DOHH2 (cell line): Measurements from ENCODE around the gene SMOC1.
A peak's percentile ranks its signal among the peaks of the same experiment; 100 is the strongest.

Experiments used
- H3F3A ChIP-seq: fragments of 200-600 bp; sonication (generic), shearing (Covaris generic); 2 replicates; pipeline ENCODE4 v1.6.0; 2016; ENCODE audit warnings: antibody characterized with exemption, mild to moderate bottlenecking; ENCODE audit not compliant: control insufficient read depth, insufficient read depth
- H3K27ac ChIP-seq: fragments of 200-600 bp; sonication (generic); 2 replicates; pipeline ENCODE4 v1.5.1; 2014; ENCODE audit warnings: low read depth, mild to moderate bottlenecking, low read length, moderate library complexity
- H3K27me3 ChIP-seq: fragments of 200-600 bp; sonication (generic); 2 replicates; pipeline ENCODE4 v1.6.1; 2014; ENCODE audit warnings: mild to moderate bottlenecking, low read length, mixed read lengths; ENCODE audit not compliant: control insufficient read depth
- H3K36me3 ChIP-seq: fragments of 200-600 bp; sonication (generic); 2 replicates; pipeline ENCODE4 v1.6.1; 2014; ENCODE audit warnings: mild to moderate bottlenecking, low read length, moderate library complexity, mixed read lengths; ENCODE audit not compliant: control insufficient read depth
- H3K4me1 ChIP-seq: fragments of 200-600 bp; sonication (generic); 2 replicates; pipeline ENCODE4 v1.6.1; 2014; ENCODE audit warnings: mild to moderate bottlenecking, low read length, mixed read lengths; ENCODE audit not compliant: control insufficient read depth
- H3K4me2 ChIP-seq: fragments of 200-600 bp; sonication (generic); 2 replicates; pipeline ENCODE4 v1.6.0; 2014; ENCODE audit warnings: mild to moderate bottlenecking, low read length, moderate library complexity
- H3K4me3 ChIP-seq: fragments of 200-600 bp; sonication (generic); 2 replicates; pipeline ENCODE4 v1.5.1; 2014; ENCODE audit warnings: mild to moderate bottlenecking, low read length, mixed read lengths
- H3K79me2 ChIP-seq: fragments of 200-600 bp; sonication (generic); 2 replicates; pipeline ENCODE4 v1.6.1; 2014; ENCODE audit warnings: mild to moderate bottlenecking, low read length, mixed read lengths; ENCODE audit not compliant: control insufficient read depth
- H3K9me2 ChIP-seq: fragments of 200-600 bp; sonication (generic); replicated peaks from 2 replicates; pipeline ENCODE4 v1.6.1; 2014; ENCODE audit warnings: mild to moderate bottlenecking, low read length, mixed read lengths; ENCODE audit not compliant: control insufficient read depth
- H3K9me3 ChIP-seq: fragments of 200-600 bp; sonication (generic); 2 replicates; pipeline ENCODE4 v1.6.1; 2014; ENCODE audit warnings: antibody characterized with exemption, low read length, mixed read lengths; ENCODE audit not compliant: control insufficient read depth, insufficient read depth
- H4K20me1 ChIP-seq: fragments of 200-600 bp; sonication (generic); 2 replicates; pipeline ENCODE4 v1.6.0; 2014; ENCODE audit warnings: low read depth, mild to moderate bottlenecking, antibody characterized with exemption, low read length, moderate library complexity; ENCODE audit not compliant: control insufficient read depth, insufficient read depth
- EZH2phosphoT487 ChIP-seq: fragments of 200-600 bp; sonication (generic); IDR thresholded peaks from 2 replicates; pipeline ENCODE4 v1.6.1; 2017; ENCODE audit warnings: borderline replicate concordance, mild to moderate bottlenecking, antibody characterized with exemption, low read length, moderate library complexity, mixed read lengths
- TF ChIP-seq, protein P1 (sequence below): fragments of 200-600 bp; sonication (generic); IDR thresholded peaks from one replicate; pipeline ENCODE4 v1.5.1; 2014; ENCODE audit warnings: antibody characterized with exemption, mild to moderate bottlenecking, low read depth, low read length; ENCODE audit not compliant: poor library complexity, severe bottlenecking

SMOC1 gene

DNA sequence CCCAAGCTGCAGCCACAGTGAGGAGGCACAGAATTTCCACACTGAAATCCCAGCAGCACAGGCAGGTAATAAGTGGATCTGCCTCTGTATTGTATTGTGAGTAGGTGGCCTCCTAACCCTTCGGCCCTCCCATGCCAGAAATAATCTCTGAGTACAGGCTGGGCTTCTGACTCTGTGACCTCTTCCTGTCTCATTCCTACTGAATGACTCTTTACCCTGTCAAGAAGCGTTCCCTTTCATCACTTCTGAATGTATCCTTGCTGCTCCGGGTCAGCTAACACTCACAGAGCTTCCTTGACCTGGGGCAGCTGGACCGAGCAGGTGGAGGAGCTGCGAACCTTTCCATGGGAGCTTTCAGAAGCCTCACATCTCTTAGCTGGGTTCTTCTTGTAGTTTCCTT, 190.0 kb downstream of the SMOC1 start:
- Histone ChIP-seq H4K20me1 (no peaks in the 10 kb centered on the region), H3K36me3 (no peaks in the 10 kb centered on the region), H3K27me3 (no peaks in the 10 kb centered on the region), H3K4me2 (no peak overlapping the region), H3K9me2 (no peaks in the 10 kb centered on the region), H3F3A (no peaks in the 10 kb centered on the region), H3K4me1 (no peaks in the 10 kb centered on the region), H3K9me3 (no peaks in the 10 kb centered on the region), H3K27ac (no peak overlapping the region), H3K79me2 (no peaks in the 10 kb centered on the region), H3K4me3 (no peak overlapping the region)
- TF ChIP-seq, protein P1, sequence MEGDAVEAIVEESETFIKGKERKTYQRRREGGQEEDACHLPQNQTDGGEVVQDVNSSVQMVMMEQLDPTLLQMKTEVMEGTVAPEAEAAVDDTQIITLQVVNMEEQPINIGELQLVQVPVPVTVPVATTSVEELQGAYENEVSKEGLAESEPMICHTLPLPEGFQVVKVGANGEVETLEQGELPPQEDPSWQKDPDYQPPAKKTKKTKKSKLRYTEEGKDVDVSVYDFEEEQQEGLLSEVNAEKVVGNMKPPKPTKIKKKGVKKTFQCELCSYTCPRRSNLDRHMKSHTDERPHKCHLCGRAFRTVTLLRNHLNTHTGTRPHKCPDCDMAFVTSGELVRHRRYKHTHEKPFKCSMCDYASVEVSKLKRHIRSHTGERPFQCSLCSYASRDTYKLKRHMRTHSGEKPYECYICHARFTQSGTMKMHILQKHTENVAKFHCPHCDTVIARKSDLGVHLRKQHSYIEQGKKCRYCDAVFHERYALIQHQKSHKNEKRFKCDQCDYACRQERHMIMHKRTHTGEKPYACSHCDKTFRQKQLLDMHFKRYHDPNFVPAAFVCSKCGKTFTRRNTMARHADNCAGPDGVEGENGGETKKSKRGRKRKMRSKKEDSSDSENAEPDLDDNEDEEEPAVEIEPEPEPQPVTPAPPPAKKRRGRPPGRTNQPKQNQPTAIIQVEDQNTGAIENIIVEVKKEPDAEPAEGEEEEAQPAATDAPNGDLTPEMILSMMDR = no peak
- no peak for TF ChIP-seq EZH2phosphoT487

- no peaks in the 10 kb centered on the region for H3K27me3 ChIP-seq
- H3F3A ChIP-seq = no peaks in the 10 kb centered on the region
- H3K36me3 ChIP-seq = no peaks in the 10 kb centered on the region
- H4K20me1 ChIP-seq = no peaks in the 10 kb centered on the region
- TF ChIP-seq EZH2phosphoT487 = no peak
- TF ChIP-seq, protein P1 = peak; percentile 86
- no peaks in the 10 kb centered on the region for H3K9me2 ChIP-seq
- no peaks in the 10 kb centered on the region for H3K4me1 ChIP-seq
- no peaks in the 10 kb centered on the region for H3K79me2 ChIP-seq
- H3K27ac ChIP-seq = no peak overlapping the region
- H3K4me3 ChIP-seq = no peak overlapping the region
- no peak overlapping the region for H3K4me2 ChIP-seq
- no peaks in the 10 kb centered on the region for H3K9me3 ChIP-seq
Measured at GRCh38 chr14:70073924-70074566, 194.8 kb downstream of the SMOC1 start.

- Histone ChIP-seq H3K27ac (no peak overlapping the region), H3K4me1 (no peaks in the 10 kb centered on the region), H3K4me2 (no peak overlapping the region), H3K4me3 (no peak overlapping the region), H3K79me2 (no peaks in the 10 kb centered on the region), H3K9me2 (no peaks in the 10 kb centered on the region), H4K20me1 (no peaks in the 10 kb centered on the region), H3F3A (no peaks in the 10 kb centered on the region), H3K9me3 (no peaks in the 10 kb centered on the region), H3K27me3 (no peaks in the 10 kb centered on the region), H3K36me3 (no peaks in the 10 kb centered on the region)
- no peak for TF ChIP-seq EZH2phosphoT487
- TF ChIP-seq, protein P1 = no peak
Measured at GRCh38 chr14:70077005-70077404, 197.8 kb downstream of the SMOC1 start.
